ENCODE data around the gene MAOB.

DNA sequence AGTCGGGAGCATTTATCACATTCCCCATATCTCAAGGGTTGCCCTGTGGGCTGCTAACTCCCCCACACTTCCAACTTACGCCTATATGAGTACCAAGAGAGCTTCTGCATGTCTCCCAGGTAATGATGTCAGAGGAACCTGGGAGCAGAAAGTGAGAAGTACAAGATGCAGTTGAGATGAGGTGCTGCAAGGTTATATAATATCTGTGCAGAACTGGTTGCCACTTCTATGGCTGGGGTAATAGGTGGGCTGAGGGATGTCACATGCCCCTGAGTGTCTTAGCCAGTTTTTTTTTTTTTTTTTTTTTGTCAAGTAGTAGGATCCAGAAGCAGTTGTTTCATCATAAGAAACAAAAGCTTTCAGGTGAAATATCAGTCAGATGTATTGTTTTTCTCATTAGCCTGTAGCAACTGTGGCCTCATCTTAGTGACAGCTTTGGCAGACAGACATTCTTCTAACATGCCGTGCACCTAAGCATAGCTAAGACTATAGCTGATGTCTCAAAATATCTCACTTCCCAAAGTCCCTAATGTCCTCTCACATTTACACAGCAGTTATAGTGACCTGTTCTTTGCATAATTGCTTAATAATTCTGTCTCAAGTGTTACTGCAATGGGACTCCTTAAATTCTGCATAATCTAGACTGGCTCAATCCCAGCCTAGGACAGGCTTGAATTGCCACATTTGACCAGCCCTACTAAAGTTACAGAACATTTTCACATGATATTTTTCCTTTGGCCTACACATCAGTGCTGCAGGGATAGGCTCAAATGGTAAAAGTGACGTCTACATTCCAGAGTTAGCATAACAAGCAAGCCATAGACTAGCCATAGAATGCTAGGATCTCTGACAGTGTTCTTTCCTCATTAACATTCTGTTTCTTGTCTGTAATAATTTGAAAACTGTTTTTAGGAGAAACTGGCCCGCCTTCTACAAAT lies 17.9 kb upstream of the MAOB start:
- TF ChIP-seq GATA2 (IDR thresholded peaks at IDR 0.05; ENCODE audit: low read depth, low read length) = no peak
- no peak for TF ChIP-seq GATA3 (IDR thresholded peaks at IDR 0.05; ENCODE audit: low read depth, low read length)
